GM18499 (cell line): ENCODE results near the gene CTCF.

Experiments used
- ATAC-seq: cut with Tn5 transposase; IDR thresholded peaks from one replicate; pipeline ENCODE4 v1.9.1; 2021; ENCODE audit warnings: moderate number of reproducible peaks; ENCODE audit not compliant: insufficient read depth, unreplicated experiment

The CTCF gene

GRCh38 chr16:67674851-67675578 is 112.7 kb downstream of the CTCF start:
- no peak for ATAC-seq

GRCh38 chr16:67675579-67675935 is 113.2 kb downstream of the CTCF start:
- ATAC-seq, result no peak

- ATAC-seq, result no peak
Measured at GRCh38 chr16:67675999-67676398, 113.7 kb downstream of the CTCF start.

GRCh38 chr16:67676516-67676915 is 114.2 kb downstream of the CTCF start:
- ATAC-seq, result no peak

- no peak for ATAC-seq
Measured at GRCh38 chr16:67676939-67677338, 114.6 kb downstream of the CTCF start.

- no peak for ATAC-seq
Measured at GRCh38 chr16:67677712-67678111, 115.4 kb downstream of the CTCF start.

GRCh38 chr16:67678354-67679023 is 116.2 kb downstream of the CTCF start:
- no peak for ATAC-seq

GRCh38 chr16:67679935-67680897 is 117.9 kb downstream of the CTCF start:
- ATAC-seq, result no peak

GRCh38 chr16:67683767-67684166 is 121.4 kb downstream of the CTCF start:
- ATAC-seq, result no peak

- ATAC-seq, result no peak
Measured at GRCh38 chr16:67685388-67686112, 123.2 kb downstream of the CTCF start.
